Measurements from ENCODE around the gene DGKG.

- TF ChIP-seq EZH2 (IDR thresholded peaks at IDR 0.05), result no peak
- TF ChIP-seq POLR2AphosphoS5 (IDR thresholded peaks at IDR 0.05; ENCODE audit: borderline replicate concordance, low read depth, low read length), result no peak
- TF ChIP-seq FOXP2 (optimal IDR thresholded peaks at IDR 0.05; ENCODE audit: control extremely low read depth, extremely low read length, insufficient read depth), result no peak
These were observed 220.2 kb downstream of the DGKG start for GRCh38 chr3:186141790-186142189.

Measured in SK-N-MC (cell line).